DND-41 (cell line): ENCODE measurements around the gene ZDHHC14.

ENCODE experiments used
- ATAC-seq: fragments of 200-7000 bp; cut with Tn5 transposase; 3 replicates; pipeline ENCODE4 v1.9.1; 2021; ENCODE audit warnings: low read depth; ENCODE audit not compliant: insufficient read depth
- DNase-seq: peaks from one replicate; pipeline ENCODE4 v3.0.0-alpha.2; 2020
- H2AFZ ChIP-seq: 2 replicates; pipeline ENCODE4 v1.6.0; 2012; ENCODE audit warnings: low read depth, low read length
- H3K27ac ChIP-seq: 2 replicates; pipeline ENCODE4 v1.5.1; 2012; ENCODE audit warnings: low read length, inconsistent platforms
- H3K27me3 ChIP-seq: fragments of 200-600 bp; sonication (generic); 2 replicates; pipeline ENCODE4 v1.6.0; 2012; ENCODE audit warnings: low read length, mild to moderate bottlenecking, inconsistent platforms; ENCODE audit not compliant: insufficient read depth, poor library complexity
- H3K36me3 ChIP-seq: 2 replicates; pipeline ENCODE4 v1.5.1; 2012; ENCODE audit warnings: low read length, inconsistent platforms; ENCODE audit not compliant: insufficient read depth
- H3K4me1 ChIP-seq: 2 replicates; pipeline ENCODE4 v1.5.1; 2012; ENCODE audit warnings: mild to moderate bottlenecking, low read length; ENCODE audit not compliant: insufficient read depth
- H3K4me2 ChIP-seq: 2 replicates; pipeline ENCODE4 v1.6.0; 2012; ENCODE audit warnings: mild to moderate bottlenecking, moderate library complexity, low read length, inconsistent platforms; ENCODE audit not compliant: insufficient read depth
- H3K4me3 ChIP-seq, 2 experiments: fragments of 200-600 bp in 1 of 2; shearing (Covaris generic) in 1 of 2; 2 replicates each; pipeline ENCODE4 v1.5.1; 2012 to 2016; ENCODE audit warnings: inconsistent platforms in 2 of 2, low read length in 2 of 2, mild to moderate bottlenecking in 2 of 2, low read depth in 1 of 2, moderate library complexity in 1 of 2
- H3K79me2 ChIP-seq: 2 replicates; pipeline ENCODE4 v1.6.0; 2012; ENCODE audit warnings: low read length, inconsistent platforms; ENCODE audit not compliant: insufficient read depth
- H3K9ac ChIP-seq: 2 replicates; pipeline ENCODE4 v1.6.0; 2012; ENCODE audit warnings: low read depth, mild to moderate bottlenecking, inconsistent platforms, low read length, moderate library complexity
- H3K9me3 ChIP-seq: 2 replicates; pipeline ENCODE4 v1.5.1; 2012; ENCODE audit warnings: low read length, moderate library complexity, mild to moderate bottlenecking, inconsistent platforms; ENCODE audit not compliant: insufficient read depth, severe bottlenecking
- H4K20me1 ChIP-seq: 2 replicates; pipeline ENCODE4 v1.6.0; 2012; ENCODE audit warnings: low read length; ENCODE audit not compliant: insufficient read depth
- EZH2 ChIP-seq: IDR thresholded peaks from 3 replicates; pipeline ENCODE4 v1.6.1; 2012; ENCODE audit warnings: borderline replicate concordance, low read depth, mild to moderate bottlenecking, moderate library complexity, low read length, inconsistent platforms; ENCODE audit not compliant: severe bottlenecking
- TF ChIP-seq, protein P1 (sequence below): IDR thresholded peaks from 2 replicates; pipeline ENCODE4 v1.5.1; 2012; ENCODE audit warnings: borderline replicate concordance, low read length, moderate library complexity, mild to moderate bottlenecking; ENCODE audit not compliant: poor library complexity, severe bottlenecking; ENCODE audit errors: extremely low read depth

The ZDHHC14 gene

DNA sequence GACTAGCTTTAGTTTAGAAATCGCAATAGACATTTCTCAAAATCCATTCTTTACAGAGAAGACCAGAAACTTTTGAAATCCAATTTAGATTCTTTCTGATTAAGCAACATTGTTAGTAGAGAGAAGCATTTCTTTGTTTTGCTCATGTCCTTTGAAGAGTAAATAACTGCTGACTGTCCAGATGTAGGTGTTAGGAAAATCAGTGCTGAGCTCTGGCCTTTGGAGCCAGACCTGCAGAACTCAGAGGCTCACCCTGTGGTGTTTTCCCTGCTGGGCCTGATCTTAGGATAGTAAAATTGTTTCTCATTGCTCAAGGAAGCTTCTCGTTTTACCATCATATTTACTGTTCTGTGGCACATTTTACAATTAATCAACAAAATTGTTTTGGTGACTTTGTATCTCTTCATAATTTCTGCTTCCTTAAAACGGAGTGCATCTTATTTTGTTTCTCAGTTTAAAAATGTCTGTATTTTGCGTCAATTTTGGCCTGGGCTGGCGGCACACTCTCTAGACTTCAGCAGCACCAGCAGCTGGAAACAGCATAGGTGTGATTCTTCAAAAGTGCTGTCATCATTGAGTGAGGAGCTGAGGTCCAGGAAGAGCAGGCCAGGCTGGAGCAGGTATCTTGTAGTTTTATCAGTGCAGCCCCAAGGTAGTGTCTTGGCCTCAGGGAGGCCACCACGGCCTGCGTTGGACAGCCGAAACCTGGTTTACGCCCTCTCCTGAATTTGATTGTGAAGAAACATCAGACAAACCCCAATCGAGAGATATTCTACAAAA, 8.3 kb upstream of the ZDHHC14 start:
- H3K36me3 ChIP-seq, result no peaks in the 10 kb centered on the region
- no peaks in the 10 kb centered on the region for H3K9me3 ChIP-seq
- peaks cover 11% of the 10 kb centered on the region for H3K27me3 ChIP-seq

DNA sequence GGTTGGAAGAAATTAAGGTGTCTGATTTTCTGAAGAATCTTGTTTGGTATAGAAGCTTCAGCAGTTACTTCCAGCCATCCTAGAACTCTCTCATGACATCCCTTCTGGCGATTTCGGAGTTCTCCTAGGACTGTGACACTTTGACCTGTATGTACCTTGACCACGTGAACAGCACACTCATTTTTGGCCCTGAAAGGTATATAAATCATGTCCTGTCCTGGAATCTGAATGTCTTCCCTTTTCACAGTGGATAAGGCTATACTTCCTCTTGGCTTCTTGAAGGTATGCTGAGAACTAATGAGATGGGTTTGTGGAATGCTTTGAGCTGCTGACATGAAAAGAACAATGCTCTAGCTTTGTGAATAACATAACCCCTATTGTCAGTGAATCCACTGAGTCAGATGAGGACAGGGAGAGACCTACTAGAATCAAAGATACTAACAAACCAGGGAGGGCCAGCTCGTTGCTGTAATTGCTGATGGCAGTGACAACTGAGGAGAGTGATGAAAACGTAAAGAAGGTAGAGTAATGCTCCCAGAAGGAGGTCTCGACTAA, 6.0 kb upstream of the ZDHHC14 start:
- Histone ChIP-seq H3K4me2 (no peak overlapping the region), H3K27me3 (peaks cover 11% of the 10 kb centered on the region), H3K79me2 (no peaks in the 10 kb centered on the region), H3K9me3 (no peaks in the 10 kb centered on the region), H3K4me3 (no peak overlapping the region), H2AFZ (no peak overlapping the region), H3K9ac (no peak overlapping the region), H3K36me3 (no peaks in the 10 kb centered on the region), H3K4me1 (peaks cover 7% of the 10 kb centered on the region), H4K20me1 (no peaks in the 10 kb centered on the region), H3K27ac (no peak overlapping the region)
- ATAC-seq (no peak), DNase-seq (no peak)
- TF ChIP-seq, protein P1, sequence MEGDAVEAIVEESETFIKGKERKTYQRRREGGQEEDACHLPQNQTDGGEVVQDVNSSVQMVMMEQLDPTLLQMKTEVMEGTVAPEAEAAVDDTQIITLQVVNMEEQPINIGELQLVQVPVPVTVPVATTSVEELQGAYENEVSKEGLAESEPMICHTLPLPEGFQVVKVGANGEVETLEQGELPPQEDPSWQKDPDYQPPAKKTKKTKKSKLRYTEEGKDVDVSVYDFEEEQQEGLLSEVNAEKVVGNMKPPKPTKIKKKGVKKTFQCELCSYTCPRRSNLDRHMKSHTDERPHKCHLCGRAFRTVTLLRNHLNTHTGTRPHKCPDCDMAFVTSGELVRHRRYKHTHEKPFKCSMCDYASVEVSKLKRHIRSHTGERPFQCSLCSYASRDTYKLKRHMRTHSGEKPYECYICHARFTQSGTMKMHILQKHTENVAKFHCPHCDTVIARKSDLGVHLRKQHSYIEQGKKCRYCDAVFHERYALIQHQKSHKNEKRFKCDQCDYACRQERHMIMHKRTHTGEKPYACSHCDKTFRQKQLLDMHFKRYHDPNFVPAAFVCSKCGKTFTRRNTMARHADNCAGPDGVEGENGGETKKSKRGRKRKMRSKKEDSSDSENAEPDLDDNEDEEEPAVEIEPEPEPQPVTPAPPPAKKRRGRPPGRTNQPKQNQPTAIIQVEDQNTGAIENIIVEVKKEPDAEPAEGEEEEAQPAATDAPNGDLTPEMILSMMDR, result no peak
- no peak for TF ChIP-seq EZH2

More for the DNA sequence above, 8.3 kb upstream of the ZDHHC14 start:
- H3K27ac ChIP-seq, result no peak overlapping the region
- H2AFZ ChIP-seq, result no peak overlapping the region
- DNase-seq (no peak), ATAC-seq (no peak)
- no peak overlapping the region for H3K4me3 ChIP-seq
- no peak overlapping the region for H3K4me2 ChIP-seq
- TF ChIP-seq, protein P1, result no peak
- TF ChIP-seq EZH2, result no peak
- H4K20me1 ChIP-seq, result no peaks in the 10 kb centered on the region
- no peaks in the 10 kb centered on the region for H3K79me2 ChIP-seq
- no peak overlapping the region for H3K9ac ChIP-seq
- H3K4me1 ChIP-seq, result no peaks in the 10 kb centered on the region

DNA sequence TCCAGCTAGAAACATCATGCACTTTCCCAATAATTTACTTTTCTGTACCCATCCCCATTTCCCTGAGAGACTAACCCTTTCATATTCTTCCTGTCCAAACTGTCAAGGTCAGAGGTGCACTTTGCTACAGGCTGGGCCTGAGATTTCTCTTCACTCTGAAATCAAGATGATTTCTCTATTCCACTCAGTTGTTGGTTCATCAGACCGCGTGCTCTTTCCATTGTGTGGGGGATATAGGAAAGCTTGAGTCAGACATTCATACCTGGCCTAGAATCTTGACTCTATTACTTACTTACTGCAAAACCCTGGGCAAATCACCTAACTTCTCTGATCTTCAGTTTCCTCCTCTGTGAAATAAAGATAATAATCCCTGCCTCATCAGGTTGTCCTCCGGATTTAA, 4.7 kb upstream of the ZDHHC14 start:
- Histone ChIP-seq H3K9me3 (no peaks in the 10 kb centered on the region), H3K27ac (no peak overlapping the region), H4K20me1 (no peaks in the 10 kb centered on the region), H3K4me3 (no peak overlapping the region), H2AFZ (no peak overlapping the region), H3K4me1 (peaks cover 7% of the 10 kb centered on the region), H3K9ac (no peak overlapping the region), H3K79me2 (no peaks in the 10 kb centered on the region), H3K36me3 (no peaks in the 10 kb centered on the region; the same call in 1 of the 2 replicates), H3K27me3 (peaks cover 11% of the 10 kb centered on the region), H3K4me2 (no peak overlapping the region)
- no peak for DNase-seq
- ATAC-seq, result no peak
- no peak for TF ChIP-seq EZH2
- TF ChIP-seq, protein P1, result no peak
